Epithelial cell of esophagus (primary cell): ENCODE results near the gene PSG4.
"Not testable (repeated sequence)": the region's sequence is repeated elsewhere in the genome, so short reads cannot be mapped to it uniquely, and the experiment has no call there.

Experiments
- DNase-seq: peaks from one replicate; pipeline ENCODE4 v3.0.0; 2010; ENCODE audit warnings: low read depth
- H3K4me3 ChIP-seq: 2 replicates; pipeline ENCODE4 v1.5.1; 2011; ENCODE audit warnings: mild to moderate bottlenecking, low read length, control low read depth
- CTCF ChIP-seq: IDR thresholded peaks from 2 replicates; pipeline ENCODE4 v1.5.1; 2011; ENCODE audit warnings: low read depth, mild to moderate bottlenecking, low read length, control low read depth, inconsistent platforms; ENCODE audit not compliant: insufficient read depth; ENCODE audit errors: missing control alignments

PSG4 gene

GRCh38 chr19:43179569-43180147 is 25.8 kb downstream of the PSG4 start:
- not testable (repeated sequence) for H3K4me3 ChIP-seq, DNase-seq
- TF ChIP-seq CTCF, result peak; percentile 32

DNA sequence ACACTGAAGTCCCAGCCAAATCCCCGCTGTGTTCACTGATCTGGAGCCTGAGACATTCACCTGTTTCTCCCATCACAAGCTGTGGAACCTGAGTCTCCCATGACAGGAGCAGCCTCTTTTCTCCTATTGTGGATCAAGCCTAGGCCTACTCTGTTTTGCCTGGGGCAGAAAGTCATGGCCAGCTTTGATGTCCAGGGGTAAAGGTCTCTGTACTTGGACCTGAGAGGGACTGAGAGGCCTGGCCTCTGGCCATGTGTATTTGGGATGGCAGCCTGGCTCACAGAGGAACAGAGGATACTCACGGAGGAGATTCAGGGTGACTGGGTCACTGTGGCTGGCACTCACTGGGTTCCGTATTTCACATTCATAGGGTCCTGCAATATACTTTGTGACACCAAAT is 26.9 kb downstream of the PSG4 start:
- H3K4me3 ChIP-seq, DNase-seq: not testable (repeated sequence)

GRCh38 chr19:43165906-43166305 is 39.5 kb downstream of the PSG4 start:
- H3K4me3 ChIP-seq, result not testable (repeated sequence)

DNA sequence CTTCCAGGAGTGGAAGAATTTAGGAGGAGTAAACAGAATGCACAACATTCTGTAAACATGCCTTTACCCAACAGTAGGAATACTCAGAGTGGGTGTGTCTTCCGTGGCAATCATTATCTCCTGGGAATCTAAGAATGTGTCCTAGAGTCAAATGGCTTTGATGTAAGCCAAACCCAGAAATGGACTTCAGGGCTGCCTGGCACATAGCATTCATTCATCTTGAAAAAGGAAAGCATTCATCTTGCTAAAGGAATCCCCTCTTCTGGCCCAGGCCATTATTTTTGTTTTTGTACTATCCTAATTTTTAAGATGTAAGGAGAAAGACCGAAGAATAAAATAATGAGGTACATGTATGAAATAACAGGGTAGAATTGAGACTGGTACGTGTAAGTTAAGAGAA is 42.3 kb downstream of the PSG4 start:
- DNase-seq, H3K4me3 ChIP-seq: not testable (repeated sequence)

More at GRCh38 chr19:43165906-43166305, 39.5 kb downstream of the PSG4 start:
- DNase-seq, result not testable (repeated sequence)

- DNase-seq, H3K4me3 ChIP-seq: not testable (repeated sequence)
Measured at GRCh38 chr19:43162261-43162660, 43.2 kb downstream of the PSG4 start.

DNA sequence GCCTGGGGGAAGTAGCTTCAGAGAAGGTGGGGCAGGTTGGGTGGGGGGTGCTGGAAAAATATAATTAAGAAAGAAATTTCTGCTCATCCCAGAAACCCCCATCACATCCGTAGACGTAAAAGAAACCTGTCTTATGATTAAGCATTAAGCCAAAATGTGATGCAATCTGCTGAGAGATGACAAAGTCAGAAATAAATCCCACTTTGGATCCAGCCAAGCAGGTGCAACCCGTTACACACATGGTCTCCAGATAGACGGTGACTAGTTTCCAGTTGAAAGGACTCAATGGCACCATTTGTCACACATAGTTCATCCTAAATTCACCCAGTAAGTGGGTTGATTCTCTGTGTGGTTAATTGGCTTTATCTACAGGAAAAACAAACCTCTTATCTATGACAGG is 53.2 kb downstream of the PSG4 start:
- peak; percentile 86 for DNase-seq
- no peak overlapping the region for H3K4me3 ChIP-seq
- TF ChIP-seq CTCF, result no peak

DNA sequence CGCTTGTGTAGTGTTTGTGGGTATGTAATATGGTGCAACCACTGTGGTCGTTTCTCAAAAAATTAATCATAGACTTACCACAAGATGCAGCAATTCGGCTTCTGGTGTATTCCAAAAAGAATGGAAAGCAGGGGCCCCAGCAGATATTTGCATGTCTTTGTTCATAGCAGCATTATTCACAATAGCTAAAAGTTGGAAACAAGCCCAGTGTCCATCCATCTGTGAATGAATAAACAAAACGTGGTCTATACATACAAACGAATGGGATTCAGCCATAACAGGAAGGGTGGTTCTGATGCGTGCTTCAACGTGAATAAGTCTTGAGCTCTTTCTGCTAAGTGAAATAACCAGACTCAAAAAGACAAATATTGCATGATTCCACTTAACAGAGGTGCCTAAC is 55.6 kb downstream of the PSG4 start:
- DNase-seq, result peak; percentile 97
- not testable (repeated sequence) for H3K4me3 ChIP-seq

- no peak overlapping the region for H3K4me3 ChIP-seq
- DNase-seq, result peak; percentile 97
- TF ChIP-seq CTCF, result no peak
Measured at GRCh38 chr19:43148233-43148632, 57.2 kb downstream of the PSG4 start.
